K562 (cell line): Measurements from ENCODE around the gene RMC1. TPM values are rescaled to one million over a fixed set of nuclear protein-coding genes. Genes with fewer than 3 reads are reported as not detected.
A peak's percentile ranks its signal among the peaks of the same experiment; 100 is the strongest.

Source experiments
- POLR2AphosphoS2 ChIP-seq: IDR thresholded peaks from 2 replicates; pipeline ENCODE4 v1.6.1; 2012; ENCODE audit warnings: low read length, improper control_type of control experiment
- ZNF384 ChIP-seq: IDR thresholded peaks from 2 replicates; pipeline ENCODE4 v1.6.1; 2012; ENCODE audit warnings: low read depth, low read length, improper control_type of control experiment
- ZNF79 ChIP-seq: fragments of 250-450 bp; sonication (Bioruptor Pico); IDR thresholded peaks from 2 replicates; pipeline ENCODE4 v1.4.0; 2020; ENCODE audit warnings: low read depth, mild to moderate bottlenecking, moderate library complexity
- polyA plus RNA-seq, 8 experiments: library from polyadenylated mRNA; depleted of rRNA in 4 of 8; stranded (reverse) in 5 of 8; unstranded in 3 of 8; fragments of >200 nt; fragmentation: Nextera tagmentation in 2 of 8; fragmentation: Illumina TruSeq in 1 of 8; extraction: Ambion mirVana in 2 of 8; extraction: Trizol in 1 of 8; gene quantifications; 2 replicates each; pipeline versions ENCODE4 v1.2.1 to v1.2.3, GENCODE V29; 2011 to 2014; ENCODE audit warnings: inconsistent platforms in 1 of 8, missing spikeins in 1 of 8
- total RNA-seq, 7 experiments: library from RNA; depleted of rRNA in 6 of 7; stranded (reverse); fragments of >200 nt in 6 of 7; fragmentation: Illumina TruSeq in 2 of 7; extraction: Trizol in 2 of 7; gene quantifications; 2 replicates each; pipeline versions ENCODE4 v1.2.1 to v1.2.3, GENCODE V29; 2011 to 2021; ENCODE audit warnings: low replicate concordance in 1 of 7
- TF ChIP-seq, protein P1 (sequence below): fragments of 450-650 bp; IDR thresholded peaks from 2 replicates; pipeline ENCODE4 v1.6.1; 2016; ENCODE audit warnings: mild to moderate bottlenecking, moderate library complexity
- TF ChIP-seq, protein P2 (sequence below): IDR thresholded peaks from 3 replicates; pipeline ENCODE4 v1.6.1; 2011; ENCODE audit warnings: borderline replicate concordance, mild to moderate bottlenecking, moderate library complexity; ENCODE audit not compliant: insufficient read length; ENCODE audit errors: extremely low read depth
- TF ChIP-seq, protein P3 (sequence below): fragments of 250-450 bp; sonication (Bioruptor Pico); IDR thresholded peaks from 2 replicates; pipeline ENCODE4 v1.8.0; 2022; ENCODE audit warnings: moderate library complexity, mild to moderate bottlenecking, inconsistent platforms
- TF ChIP-seq, protein P4 (sequence below): fragments of 450-650 bp; IDR thresholded peaks from 2 replicates; pipeline ENCODE4 v1.6.1; 2014; ENCODE audit warnings: low read depth, mild to moderate bottlenecking, moderate library complexity, borderline replicate concordance

The RMC1 gene
- total and polyA plus RNA-seq, 9 of the 15 experiments (the other 6 are each of a cell fraction or from before 2014, with no cell fraction given), result 7.5 to 42.4 (median 35.5) TPM

DNA sequence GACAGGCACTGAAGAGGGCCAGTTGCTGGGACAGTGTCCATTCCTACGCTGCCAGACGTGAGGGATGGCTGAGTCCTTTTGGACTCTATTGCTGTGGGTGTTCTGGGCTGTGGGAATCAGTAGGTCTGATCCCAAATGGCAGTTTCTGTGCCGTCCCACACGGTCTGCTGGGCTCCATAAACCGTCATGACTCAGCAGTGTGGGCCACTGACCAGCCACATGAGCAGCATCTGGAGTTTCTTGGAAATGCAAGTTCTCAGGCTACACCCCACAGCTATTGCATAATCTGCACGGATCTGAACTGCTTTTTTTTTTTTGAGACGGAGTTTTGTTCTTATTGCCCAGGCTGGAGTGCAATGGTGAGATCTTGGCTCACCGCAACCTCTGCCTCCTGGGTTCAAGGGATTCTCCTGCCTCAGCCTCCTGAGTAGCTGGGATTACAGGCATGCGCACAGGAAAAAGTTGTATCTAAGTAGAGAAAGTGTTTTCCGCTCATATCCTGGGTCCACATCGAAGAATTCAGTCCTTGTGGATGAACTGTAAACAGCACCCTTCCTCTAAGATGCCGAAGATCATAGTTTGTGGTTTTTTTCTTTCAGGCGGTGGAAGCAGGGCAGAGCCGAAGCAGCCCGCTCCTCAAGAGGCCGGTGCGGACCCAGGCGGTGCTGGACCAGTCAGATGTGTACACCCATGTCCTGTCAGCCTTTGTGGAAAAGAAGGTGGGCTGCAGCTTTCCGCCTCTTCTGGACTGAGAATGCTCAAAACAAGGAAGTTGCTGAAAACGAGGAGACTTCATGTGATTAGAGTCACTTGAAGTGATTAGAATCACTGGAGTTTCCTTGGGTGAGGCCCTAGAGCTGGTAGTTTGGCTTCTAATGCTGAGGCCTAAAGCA lies 25.5 kb downstream of the RMC1 start (continued):
- TF ChIP-seq, protein P1, sequence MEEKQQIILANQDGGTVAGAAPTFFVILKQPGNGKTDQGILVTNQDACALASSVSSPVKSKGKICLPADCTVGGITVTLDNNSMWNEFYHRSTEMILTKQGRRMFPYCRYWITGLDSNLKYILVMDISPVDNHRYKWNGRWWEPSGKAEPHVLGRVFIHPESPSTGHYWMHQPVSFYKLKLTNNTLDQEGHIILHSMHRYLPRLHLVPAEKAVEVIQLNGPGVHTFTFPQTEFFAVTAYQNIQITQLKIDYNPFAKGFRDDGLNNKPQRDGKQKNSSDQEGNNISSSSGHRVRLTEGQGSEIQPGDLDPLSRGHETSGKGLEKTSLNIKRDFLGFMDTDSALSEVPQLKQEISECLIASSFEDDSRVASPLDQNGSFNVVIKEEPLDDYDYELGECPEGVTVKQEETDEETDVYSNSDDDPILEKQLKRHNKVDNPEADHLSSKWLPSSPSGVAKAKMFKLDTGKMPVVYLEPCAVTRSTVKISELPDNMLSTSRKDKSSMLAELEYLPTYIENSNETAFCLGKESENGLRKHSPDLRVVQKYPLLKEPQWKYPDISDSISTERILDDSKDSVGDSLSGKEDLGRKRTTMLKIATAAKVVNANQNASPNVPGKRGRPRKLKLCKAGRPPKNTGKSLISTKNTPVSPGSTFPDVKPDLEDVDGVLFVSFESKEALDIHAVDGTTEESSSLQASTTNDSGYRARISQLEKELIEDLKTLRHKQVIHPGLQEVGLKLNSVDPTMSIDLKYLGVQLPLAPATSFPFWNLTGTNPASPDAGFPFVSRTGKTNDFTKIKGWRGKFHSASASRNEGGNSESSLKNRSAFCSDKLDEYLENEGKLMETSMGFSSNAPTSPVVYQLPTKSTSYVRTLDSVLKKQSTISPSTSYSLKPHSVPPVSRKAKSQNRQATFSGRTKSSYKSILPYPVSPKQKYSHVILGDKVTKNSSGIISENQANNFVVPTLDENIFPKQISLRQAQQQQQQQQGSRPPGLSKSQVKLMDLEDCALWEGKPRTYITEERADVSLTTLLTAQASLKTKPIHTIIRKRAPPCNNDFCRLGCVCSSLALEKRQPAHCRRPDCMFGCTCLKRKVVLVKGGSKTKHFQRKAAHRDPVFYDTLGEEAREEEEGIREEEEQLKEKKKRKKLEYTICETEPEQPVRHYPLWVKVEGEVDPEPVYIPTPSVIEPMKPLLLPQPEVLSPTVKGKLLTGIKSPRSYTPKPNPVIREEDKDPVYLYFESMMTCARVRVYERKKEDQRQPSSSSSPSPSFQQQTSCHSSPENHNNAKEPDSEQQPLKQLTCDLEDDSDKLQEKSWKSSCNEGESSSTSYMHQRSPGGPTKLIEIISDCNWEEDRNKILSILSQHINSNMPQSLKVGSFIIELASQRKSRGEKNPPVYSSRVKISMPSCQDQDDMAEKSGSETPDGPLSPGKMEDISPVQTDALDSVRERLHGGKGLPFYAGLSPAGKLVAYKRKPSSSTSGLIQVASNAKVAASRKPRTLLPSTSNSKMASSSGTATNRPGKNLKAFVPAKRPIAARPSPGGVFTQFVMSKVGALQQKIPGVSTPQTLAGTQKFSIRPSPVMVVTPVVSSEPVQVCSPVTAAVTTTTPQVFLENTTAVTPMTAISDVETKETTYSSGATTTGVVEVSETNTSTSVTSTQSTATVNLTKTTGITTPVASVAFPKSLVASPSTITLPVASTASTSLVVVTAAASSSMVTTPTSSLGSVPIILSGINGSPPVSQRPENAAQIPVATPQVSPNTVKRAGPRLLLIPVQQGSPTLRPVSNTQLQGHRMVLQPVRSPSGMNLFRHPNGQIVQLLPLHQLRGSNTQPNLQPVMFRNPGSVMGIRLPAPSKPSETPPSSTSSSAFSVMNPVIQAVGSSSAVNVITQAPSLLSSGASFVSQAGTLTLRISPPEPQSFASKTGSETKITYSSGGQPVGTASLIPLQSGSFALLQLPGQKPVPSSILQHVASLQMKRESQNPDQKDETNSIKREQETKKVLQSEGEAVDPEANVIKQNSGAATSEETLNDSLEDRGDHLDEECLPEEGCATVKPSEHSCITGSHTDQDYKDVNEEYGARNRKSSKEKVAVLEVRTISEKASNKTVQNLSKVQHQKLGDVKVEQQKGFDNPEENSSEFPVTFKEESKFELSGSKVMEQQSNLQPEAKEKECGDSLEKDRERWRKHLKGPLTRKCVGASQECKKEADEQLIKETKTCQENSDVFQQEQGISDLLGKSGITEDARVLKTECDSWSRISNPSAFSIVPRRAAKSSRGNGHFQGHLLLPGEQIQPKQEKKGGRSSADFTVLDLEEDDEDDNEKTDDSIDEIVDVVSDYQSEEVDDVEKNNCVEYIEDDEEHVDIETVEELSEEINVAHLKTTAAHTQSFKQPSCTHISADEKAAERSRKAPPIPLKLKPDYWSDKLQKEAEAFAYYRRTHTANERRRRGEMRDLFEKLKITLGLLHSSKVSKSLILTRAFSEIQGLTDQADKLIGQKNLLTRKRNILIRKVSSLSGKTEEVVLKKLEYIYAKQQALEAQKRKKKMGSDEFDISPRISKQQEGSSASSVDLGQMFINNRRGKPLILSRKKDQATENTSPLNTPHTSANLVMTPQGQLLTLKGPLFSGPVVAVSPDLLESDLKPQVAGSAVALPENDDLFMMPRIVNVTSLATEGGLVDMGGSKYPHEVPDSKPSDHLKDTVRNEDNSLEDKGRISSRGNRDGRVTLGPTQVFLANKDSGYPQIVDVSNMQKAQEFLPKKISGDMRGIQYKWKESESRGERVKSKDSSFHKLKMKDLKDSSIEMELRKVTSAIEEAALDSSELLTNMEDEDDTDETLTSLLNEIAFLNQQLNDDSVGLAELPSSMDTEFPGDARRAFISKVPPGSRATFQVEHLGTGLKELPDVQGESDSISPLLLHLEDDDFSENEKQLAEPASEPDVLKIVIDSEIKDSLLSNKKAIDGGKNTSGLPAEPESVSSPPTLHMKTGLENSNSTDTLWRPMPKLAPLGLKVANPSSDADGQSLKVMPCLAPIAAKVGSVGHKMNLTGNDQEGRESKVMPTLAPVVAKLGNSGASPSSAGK, result peak; percentile 90
- TF ChIP-seq ZNF79 (no peak), ZNF384 (peak; percentile 97), POLR2AphosphoS2 (peak; percentile 69; the same call in 1 of the 2 replicates)
- TF ChIP-seq, protein P2, sequence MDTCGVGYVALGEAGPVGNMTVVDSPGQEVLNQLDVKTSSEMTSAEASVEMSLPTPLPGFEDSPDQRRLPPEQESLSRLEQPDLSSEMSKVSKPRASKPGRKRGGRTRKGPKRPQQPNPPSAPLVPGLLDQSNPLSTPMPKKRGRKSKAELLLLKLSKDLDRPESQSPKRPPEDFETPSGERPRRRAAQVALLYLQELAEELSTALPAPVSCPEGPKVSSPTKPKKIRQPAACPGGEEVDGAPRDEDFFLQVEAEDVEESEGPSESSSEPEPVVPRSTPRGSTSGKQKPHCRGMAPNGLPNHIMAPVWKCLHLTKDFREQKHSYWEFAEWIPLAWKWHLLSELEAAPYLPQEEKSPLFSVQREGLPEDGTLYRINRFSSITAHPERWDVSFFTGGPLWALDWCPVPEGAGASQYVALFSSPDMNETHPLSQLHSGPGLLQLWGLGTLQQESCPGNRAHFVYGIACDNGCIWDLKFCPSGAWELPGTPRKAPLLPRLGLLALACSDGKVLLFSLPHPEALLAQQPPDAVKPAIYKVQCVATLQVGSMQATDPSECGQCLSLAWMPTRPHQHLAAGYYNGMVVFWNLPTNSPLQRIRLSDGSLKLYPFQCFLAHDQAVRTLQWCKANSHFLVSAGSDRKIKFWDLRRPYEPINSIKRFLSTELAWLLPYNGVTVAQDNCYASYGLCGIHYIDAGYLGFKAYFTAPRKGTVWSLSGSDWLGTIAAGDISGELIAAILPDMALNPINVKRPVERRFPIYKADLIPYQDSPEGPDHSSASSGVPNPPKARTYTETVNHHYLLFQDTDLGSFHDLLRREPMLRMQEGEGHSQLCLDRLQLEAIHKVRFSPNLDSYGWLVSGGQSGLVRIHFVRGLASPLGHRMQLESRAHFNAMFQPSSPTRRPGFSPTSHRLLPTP, result no peak
- TF ChIP-seq, protein P3, sequence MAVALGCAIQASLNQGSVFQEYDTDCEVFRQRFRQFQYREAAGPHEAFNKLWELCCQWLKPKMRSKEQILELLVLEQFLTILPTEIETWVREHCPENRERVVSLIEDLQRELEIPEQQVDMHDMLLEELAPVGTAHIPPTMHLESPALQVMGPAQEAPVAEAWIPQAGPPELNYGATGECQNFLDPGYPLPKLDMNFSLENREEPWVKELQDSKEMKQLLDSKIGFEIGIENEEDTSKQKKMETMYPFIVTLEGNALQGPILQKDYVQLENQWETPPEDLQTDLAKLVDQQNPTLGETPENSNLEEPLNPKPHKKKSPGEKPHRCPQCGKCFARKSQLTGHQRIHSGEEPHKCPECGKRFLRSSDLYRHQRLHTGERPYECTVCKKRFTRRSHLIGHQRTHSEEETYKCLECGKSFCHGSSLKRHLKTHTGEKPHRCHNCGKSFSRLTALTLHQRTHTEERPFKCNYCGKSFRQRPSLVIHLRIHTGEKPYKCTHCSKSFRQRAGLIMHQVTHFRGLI (CRISPR knock-in tag), result no peak
- TF ChIP-seq, protein P4, sequence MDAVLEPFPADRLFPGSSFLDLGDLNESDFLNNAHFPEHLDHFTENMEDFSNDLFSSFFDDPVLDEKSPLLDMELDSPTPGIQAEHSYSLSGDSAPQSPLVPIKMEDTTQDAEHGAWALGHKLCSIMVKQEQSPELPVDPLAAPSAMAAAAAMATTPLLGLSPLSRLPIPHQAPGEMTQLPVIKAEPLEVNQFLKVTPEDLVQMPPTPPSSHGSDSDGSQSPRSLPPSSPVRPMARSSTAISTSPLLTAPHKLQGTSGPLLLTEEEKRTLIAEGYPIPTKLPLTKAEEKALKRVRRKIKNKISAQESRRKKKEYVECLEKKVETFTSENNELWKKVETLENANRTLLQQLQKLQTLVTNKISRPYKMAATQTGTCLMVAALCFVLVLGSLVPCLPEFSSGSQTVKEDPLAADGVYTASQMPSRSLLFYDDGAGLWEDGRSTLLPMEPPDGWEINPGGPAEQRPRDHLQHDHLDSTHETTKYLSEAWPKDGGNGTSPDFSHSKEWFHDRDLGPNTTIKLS, result peak; percentile 76; the same call in 1 of the 2 replicates
